Measurements from ENCODE around the gene THAP6. TPM values are rescaled to one million over a fixed set of nuclear protein-coding genes. Genes with fewer than 3 reads are reported as not detected.
"Not testable (repeated sequence)": the region's sequence is repeated elsewhere in the genome, so short reads cannot be mapped to it uniquely, and the experiment has no call there.

The THAP6 gene
- total and polyA plus RNA-seq, 2 donors (not counting 1 experiment from before 2014, with no cell fraction given) = 11.7 to 18.8 TPM

GRCh38 chr4:75514949-75515612 lies 808 bp downstream of the THAP6 start:
- Histone ChIP-seq H3K27me3 (ENCODE audit: control insufficient read depth, insufficient read depth, low read length) (no peaks in the 10 kb centered on the region), H3K9ac (ENCODE audit: insufficient read depth, low read length) (peak overlapping the region; percentile 96), H3K79me2 (ENCODE audit: control insufficient read depth, insufficient read depth, low read length) (peaks cover 40% of the 10 kb centered on the region), H3K4me2 (ENCODE audit: extremely low read depth, insufficient read depth, low read length) (peak overlapping the region; percentile 87), H4K20me1 (ENCODE audit: control insufficient read depth, extremely low read depth, insufficient read depth, low read length) (no peaks in the 10 kb centered on the region), H3K27ac (ENCODE audit: insufficient read depth, low read length) (peak overlapping the region; percentile 97), H3K36me3 (ENCODE audit: control insufficient read depth, insufficient read depth, low read length) (peaks cover 6% of the 10 kb centered on the region), H3K4me3 (replicated peaks in 1 of 4; ENCODE audit: control extremely low read depth in 1 of 4, insufficient read depth in 1 of 4, low read depth in 3 of 4, low read length in 4 of 4) (peak overlapping the region; percentile 83 to 97 (median 86)), H3K9me3 (ENCODE audit: control insufficient read depth, insufficient read depth, low read depth, low read length) (no peaks in the 10 kb centered on the region), H2AFZ (ENCODE audit: low read length) (peak overlapping the region; percentile 99), H3K4me1 (ENCODE audit: control insufficient read depth, extremely low read depth, insufficient read depth, low read length) (peaks cover 3% of the 10 kb centered on the region)
- DNase-seq (ENCODE audit: low read depth in 2 of 2) = no peak
- no peak for TF ChIP-seq CTCF (conservative IDR thresholded peaks at IDR 0.05 in 1 of 2, IDR thresholded peaks at IDR 0.05 in 1 of 2; ENCODE audit: low read depth in 1 of 2, low read length in 2 of 2)
- no peak for TF ChIP-seq EZH2 (IDR thresholded peaks at IDR 0.05; ENCODE audit: low read length, missing control alignments)

DNA sequence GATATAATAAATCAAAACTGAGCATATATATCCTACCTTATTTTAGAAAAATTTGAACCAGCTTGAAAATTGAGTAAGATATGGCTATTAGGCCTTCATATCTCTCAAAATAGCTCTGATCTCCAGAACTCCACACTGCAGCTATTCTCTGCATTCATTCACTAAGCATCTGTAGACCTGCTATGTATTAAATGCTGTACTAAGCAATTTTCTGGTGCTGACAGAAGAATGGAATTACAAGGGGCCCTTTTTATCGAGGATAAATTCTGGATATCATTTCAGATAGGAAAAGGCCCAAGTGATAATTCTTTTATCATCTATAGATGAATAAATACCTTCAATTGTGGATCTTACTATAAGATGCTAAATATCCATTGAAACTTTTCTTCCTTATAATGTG lies 1.9 kb downstream of the THAP6 start:
- peaks cover 6% of the 10 kb centered on the region for H3K36me3 ChIP-seq (ENCODE audit: control insufficient read depth, insufficient read depth, low read length)
- H3K4me2 ChIP-seq (ENCODE audit: extremely low read depth, insufficient read depth, low read length) = no peak overlapping the region
- DNase-seq (ENCODE audit: low read depth in 2 of 2) = no peak
- H4K20me1 ChIP-seq (ENCODE audit: control insufficient read depth, extremely low read depth, insufficient read depth, low read length) = no peaks in the 10 kb centered on the region
- no peak for TF ChIP-seq EZH2 (IDR thresholded peaks at IDR 0.05; ENCODE audit: low read length, missing control alignments)
- no peak for TF ChIP-seq CTCF (conservative IDR thresholded peaks at IDR 0.05 in 1 of 2, IDR thresholded peaks at IDR 0.05 in 1 of 2; ENCODE audit: low read depth in 1 of 2, low read length in 2 of 2)
- no peaks in the 10 kb centered on the region for H3K9me3 ChIP-seq (ENCODE audit: control insufficient read depth, insufficient read depth, low read depth, low read length)
- H3K4me1 ChIP-seq (ENCODE audit: control insufficient read depth, extremely low read depth, insufficient read depth, low read length) = no peaks in the 10 kb centered on the region
- no peak overlapping the region for H3K9ac ChIP-seq (ENCODE audit: insufficient read depth, low read length)
- no peak overlapping the region for H3K4me3 ChIP-seq (replicated peaks in 1 of 4; ENCODE audit: control extremely low read depth in 1 of 4, insufficient read depth in 1 of 4, low read depth in 3 of 4, low read length in 4 of 4)
- no peak overlapping the region for H3K27ac ChIP-seq (ENCODE audit: insufficient read depth, low read length)
- no peak overlapping the region for H2AFZ ChIP-seq (ENCODE audit: low read length)
- H3K27me3 ChIP-seq (ENCODE audit: control insufficient read depth, insufficient read depth, low read length) = no peaks in the 10 kb centered on the region
- peaks cover 29% of the 10 kb centered on the region for H3K79me2 ChIP-seq (ENCODE audit: control insufficient read depth, insufficient read depth, low read length)

- not testable (repeated sequence) for H4K20me1 ChIP-seq (ENCODE audit: control insufficient read depth, extremely low read depth, insufficient read depth, low read length); H3K4me3 ChIP-seq (replicated peaks in 1 of 4; ENCODE audit: control extremely low read depth in 1 of 4, insufficient read depth in 1 of 4, low read depth in 3 of 4, low read length in 4 of 4); H2AFZ ChIP-seq (ENCODE audit: low read length); H3K9me3 ChIP-seq (ENCODE audit: control insufficient read depth, insufficient read depth, low read depth, low read length); H3K27ac ChIP-seq (ENCODE audit: insufficient read depth, low read length); H3K79me2 ChIP-seq (ENCODE audit: control insufficient read depth, insufficient read depth, low read length); H3K9ac ChIP-seq (ENCODE audit: insufficient read depth, low read length); H3K27me3 ChIP-seq (ENCODE audit: control insufficient read depth, insufficient read depth, low read length); H3K36me3 ChIP-seq (ENCODE audit: control insufficient read depth, insufficient read depth, low read length); H3K4me2 ChIP-seq (ENCODE audit: extremely low read depth, insufficient read depth, low read length); H3K4me1 ChIP-seq (ENCODE audit: control insufficient read depth, extremely low read depth, insufficient read depth, low read length); DNase-seq (ENCODE audit: low read depth in 2 of 2)
Measured at GRCh38 chr4:75519452-75519851, 5.2 kb downstream of the THAP6 start.
